CD1c-positive myeloid dendritic cell (primary cell): ENCODE measurements around the gene PRR18.
"Not testable (repeated sequence)": the region's sequence is repeated elsewhere in the genome, so short reads cannot be mapped to it uniquely, and the experiment has no call there.

Experiments used
- DNase-seq: peaks from one replicate; pipeline ENCODE4 v3.0.0-alpha.2; 2016; ENCODE audit errors: extremely low spot score

The PRR18 gene, protein sequence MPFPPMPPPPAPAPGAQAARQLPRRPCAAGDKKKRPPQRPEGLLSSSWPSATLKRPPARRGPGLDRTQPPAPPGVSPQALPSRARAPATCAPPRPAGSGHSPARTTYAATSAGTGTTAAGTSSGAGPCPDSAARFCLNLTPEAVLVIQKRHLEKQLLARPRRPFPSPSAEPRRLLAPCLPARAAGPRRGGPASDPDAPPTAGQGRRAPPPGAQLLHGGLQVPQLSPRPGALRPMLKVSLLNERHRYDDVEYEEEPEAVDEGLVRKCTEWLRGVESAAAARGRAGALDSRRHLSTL

GRCh38 chr6:166308033-166308768, at the start of gene PRR18:
Gene PRR18 (minus strand): TSS chr6:166308392. CDS start chr6:166308142, 250 bp downstream.
- DNase-seq, result no peak

- DNase-seq, result no peak
These were observed 47.4 kb upstream of the PRR18 start for GRCh38 chr6:166355552-166355951.

- DNase-seq, result no peak
These were observed 46.8 kb upstream of the PRR18 start for GRCh38 chr6:166354965-166355364.

DNA sequence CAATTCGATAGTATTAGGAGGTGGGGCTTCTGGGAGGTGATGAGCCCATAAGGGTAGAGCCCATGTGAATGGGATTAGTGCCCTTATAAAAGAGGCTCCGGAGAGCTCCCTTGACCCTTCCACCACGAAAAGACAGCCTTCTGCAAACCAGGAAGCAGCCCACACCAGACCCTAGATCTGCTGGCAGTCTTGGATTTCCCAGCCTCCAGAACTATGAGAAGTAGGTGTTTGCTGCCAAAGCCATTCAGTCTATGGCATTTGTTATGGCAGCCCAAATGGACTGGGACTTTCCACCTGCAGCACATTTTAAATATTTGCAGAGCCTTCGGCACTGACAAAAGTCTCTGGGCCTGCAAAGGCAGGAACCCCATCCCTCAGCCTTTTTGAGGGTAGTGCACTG, 46.0 kb upstream of the PRR18 start:
- no peak for DNase-seq

DNA sequence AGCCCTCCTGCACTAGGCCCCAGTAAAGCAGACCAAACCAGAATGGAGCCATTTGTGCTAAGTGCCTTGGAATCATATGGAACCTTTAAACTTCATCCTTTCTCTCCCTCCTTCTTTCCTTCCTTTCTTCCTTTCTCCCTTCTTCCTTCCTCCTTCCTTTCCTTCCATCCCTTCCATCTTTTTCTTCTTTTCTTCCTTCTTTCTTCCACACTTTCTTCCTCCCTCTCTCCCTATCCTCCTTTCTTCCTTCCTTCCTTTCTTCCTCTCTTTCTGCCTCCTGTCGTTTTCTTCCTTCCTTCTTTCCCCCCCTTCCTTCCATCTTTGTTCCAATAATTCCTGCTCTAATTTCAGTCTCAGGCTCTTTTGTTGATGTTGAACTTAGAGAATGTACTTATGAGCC, 45.3 kb upstream of the PRR18 start:
- no peak for DNase-seq

DNA sequence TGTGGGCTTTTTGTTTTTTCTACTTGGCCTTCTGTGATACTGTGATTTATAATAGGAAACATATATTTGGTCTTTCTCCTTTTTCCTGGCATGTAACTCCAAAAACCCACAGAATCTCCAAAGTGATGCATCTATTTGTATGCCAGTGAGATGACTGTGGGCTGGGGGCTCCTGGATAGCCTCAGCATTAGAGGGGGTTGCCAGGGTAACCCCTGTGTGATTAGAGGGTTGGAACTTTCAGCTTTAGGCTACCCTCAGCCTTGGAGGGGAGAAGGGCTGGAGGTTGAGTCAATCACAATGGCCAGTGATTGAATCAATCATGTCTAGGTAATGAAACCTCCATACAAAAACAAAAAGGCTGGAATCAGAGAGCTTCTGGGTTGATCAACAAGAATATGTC, 44.7 kb upstream of the PRR18 start:
- DNase-seq, result no peak

DNA sequence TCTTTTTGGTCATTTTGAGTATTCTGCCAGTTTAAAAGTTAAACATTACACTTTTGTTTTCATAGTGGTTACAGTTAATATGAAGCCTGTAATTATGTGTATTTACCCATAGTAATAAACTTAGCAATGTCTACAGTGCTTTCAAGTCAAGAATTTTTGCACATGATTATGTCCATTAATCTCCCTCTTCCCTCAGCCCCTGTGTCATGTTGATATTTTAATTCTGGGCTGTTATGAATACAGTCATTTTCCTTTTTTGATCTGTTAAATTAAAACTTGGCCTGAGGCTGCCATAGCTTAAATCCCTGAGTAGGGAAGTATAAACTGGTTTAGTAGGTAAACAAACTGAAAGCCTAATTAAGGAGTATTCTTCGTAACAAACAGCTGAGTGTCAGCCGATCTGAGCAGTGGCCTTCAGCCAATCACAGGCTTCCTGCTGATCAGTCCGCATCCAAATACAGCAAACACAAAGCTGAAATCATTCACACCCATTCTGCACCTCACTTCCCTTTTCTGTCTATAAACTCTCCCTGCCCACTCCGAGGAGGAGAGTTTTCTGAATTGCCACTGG, 43.6 kb upstream of the PRR18 start:
- DNase-seq, result peak; percentile 76

DNA sequence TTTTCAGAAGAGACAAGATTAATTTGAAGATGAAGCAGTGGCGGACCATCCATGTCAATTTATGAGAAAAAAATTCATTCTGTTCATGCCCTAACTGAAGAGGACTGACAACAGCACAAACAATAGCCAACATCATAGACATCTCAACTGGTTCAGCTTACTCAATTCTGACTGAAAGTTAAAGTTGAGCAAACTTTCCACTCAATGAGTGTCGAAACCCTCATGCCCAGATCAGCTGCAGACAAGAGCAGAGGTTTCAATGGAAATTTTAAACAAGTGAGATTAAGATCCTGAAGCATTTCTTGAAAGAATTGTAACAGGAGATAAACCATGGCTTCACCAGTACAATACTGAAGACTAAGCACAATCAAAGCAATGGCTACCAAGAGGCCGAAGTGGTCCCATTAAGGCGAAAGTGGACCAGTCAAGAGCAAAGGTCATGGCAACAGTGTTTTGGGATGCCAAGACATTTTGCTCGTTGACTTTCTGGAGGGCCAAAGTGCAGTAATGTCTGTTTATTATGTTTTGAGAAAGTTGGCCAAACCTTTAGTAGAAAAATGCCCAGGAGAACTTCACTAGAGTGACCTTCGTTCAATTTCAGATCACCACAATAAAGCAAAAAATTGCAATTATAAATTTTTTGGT, 40.2 kb upstream of the PRR18 start:
- DNase-seq, result no peak

- DNase-seq, result peak; percentile 54
These were observed 38.8 kb upstream of the PRR18 start for GRCh38 chr6:166346965-166347364.

DNA sequence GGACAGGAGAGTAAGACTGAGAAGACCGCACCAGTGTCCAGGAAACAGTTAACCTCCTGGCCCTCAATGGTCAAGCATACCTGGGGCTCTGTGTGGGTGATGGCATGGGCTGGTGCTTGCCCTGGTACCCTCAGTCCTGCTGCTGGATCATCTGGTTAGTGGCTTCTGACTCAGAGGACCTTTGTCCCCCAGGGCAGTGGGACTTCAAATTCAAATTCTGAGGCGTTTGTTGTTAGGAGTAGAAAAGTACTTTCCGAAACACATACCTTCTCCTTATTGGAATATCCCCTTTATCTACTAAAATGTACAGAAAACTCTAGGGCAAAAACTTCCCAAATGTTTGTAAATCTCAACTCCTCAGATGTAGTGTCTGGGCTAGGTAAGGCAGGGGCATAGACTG, 38.3 kb upstream of the PRR18 start:
- DNase-seq, result no peak

DNA sequence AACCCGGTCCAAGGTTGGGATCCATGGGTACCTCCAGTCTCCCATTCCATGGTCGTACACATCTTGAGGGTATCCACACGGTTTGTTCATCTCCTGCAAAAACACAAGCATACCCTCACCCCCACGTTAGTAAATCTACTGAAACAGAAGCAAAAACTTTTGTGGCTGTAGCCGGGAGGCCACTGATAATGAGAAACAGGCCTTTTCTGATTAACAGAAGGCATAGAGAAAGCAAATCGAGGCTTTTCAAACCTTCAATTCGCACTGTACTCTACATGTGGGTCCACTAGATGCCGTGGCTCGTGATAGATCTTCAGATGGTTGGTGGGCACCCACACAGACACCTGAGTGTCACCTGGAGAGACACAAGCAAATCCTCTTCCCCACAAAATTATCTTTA, 37.5 kb upstream of the PRR18 start:
- DNase-seq, result not testable (repeated sequence)

- DNase-seq, result not testable (repeated sequence)
These were observed 36.7 kb upstream of the PRR18 start for GRCh38 chr6:166344921-166345320.

DNA sequence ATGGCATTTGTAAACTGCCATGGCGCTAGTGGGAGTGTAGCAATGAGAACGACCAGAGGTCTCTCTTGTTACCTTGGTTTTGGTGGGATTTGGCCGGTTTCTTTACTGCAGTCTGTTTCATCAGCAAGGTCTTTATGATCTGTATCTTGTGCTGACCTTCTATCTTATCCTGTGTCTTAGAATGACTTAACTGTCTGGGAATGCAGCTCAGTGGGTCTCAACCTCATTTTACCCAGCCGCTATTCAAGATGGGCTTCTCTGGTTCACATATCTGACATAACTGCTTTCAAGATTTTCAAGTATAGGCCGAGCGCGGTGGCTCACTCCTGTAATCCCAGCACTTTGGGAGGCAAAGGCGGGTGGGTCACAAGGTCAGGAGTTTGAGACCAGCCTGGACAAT, 36.0 kb upstream of the PRR18 start:
- no peak for DNase-seq

- DNase-seq, result peak; percentile 70
These were observed 34.9 kb upstream of the PRR18 start for GRCh38 chr6:166343150-166343487.

- DNase-seq, result peak; percentile 94
These were observed 34.4 kb upstream of the PRR18 start, which contains the start of gene SFT2D1 for GRCh38 chr6:166342349-166343149. Gene SFT2D1 (minus strand): TSS chr6:166342545. CDS start chr6:166342481, 64 bp downstream.

DNA sequence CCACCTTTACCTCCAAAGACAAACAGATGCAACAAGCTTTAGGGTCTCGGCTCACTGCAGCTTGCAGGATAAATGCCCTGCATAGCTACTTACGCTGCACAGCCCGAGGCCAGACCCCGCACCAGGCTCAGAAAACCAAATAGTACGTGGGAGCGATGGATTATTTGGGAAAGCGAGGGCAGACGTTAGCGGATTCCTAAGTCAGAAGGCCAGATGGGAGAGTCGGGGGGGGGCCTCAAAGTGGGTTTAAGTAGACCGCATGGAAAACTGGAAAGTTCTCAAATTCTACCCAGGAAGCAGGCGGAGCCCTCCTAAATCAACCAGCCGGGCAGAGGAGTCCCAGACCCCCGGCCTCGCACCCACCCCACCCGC, 33.8 kb upstream of the PRR18 start:
- peak; percentile 3 for DNase-seq

GRCh38 chr6:166341464-166341863, 33.3 kb upstream of the PRR18 start:
- DNase-seq, result peak; percentile 73

GRCh38 chr6:166338854-166339253, 30.7 kb upstream of the PRR18 start:
- DNase-seq, result no peak

GRCh38 chr6:166336847-166337246, 28.7 kb upstream of the PRR18 start:
- no peak for DNase-seq

GRCh38 chr6:166335378-166336302, 27.4 kb upstream of the PRR18 start:
- no peak for DNase-seq

GRCh38 chr6:166334878-166335277, 26.7 kb upstream of the PRR18 start:
- no peak for DNase-seq
